IMR-90 (cell line): Measurements from ENCODE around the gene LAMA3. TPM values are rescaled to one million over a fixed set of nuclear protein-coding genes. Genes with fewer than 3 reads are reported as not detected.

Experiments used
- ATAC-seq: fragments of 200-7000 bp; cut with Tn5 transposase; 2 replicates; pipeline ENCODE4 v1.9.1; 2020; ENCODE audit warnings: low read depth, mild to moderate bottlenecking, moderate library complexity
- BruUV-seq: library from RNA; stranded (reverse); fragments of 400-500 nt; replicated peaks from 2 replicates; lab custom pipeline; 2021; lab: Mats Ljungman, UMichigan
- CTCF ChIA-PET: fragments of 300-600 bp; formaldehyde crosslinking; extraction: SDS; loops from one replicate; lab custom pipeline; 2021; ENCODE audit warnings: antibody characterized with exemption; lab: Yijun Ruan, JAX
- POLR2A ChIA-PET: fragments of 300-600 bp; sonication (Branson Sonifier 250); formaldehyde crosslinking; loops from one replicate; lab custom pipeline; 2022; ENCODE audit warnings: antibody characterized with exemption; ENCODE audit not compliant: unreplicated experiment; lab: Charles Lee
- DNase-seq: peaks from one replicate; pipeline ENCODE4 v3.0.0; 2013
- H2AFZ ChIP-seq: replicated peaks from 2 replicates; pipeline ENCODE3; 2013; ENCODE audit warnings: low read length, mild to moderate bottlenecking; ENCODE audit not compliant: poor library complexity
- H2AK5ac ChIP-seq: 2 replicates; pipeline ENCODE4 v1.6.1; 2013; ENCODE audit warnings: low read depth, low read length, inconsistent platforms
- H2AK9ac ChIP-seq: replicated peaks from 2 replicates; pipeline ENCODE3; 2013; ENCODE audit warnings: mild to moderate bottlenecking, low read depth, low read length, moderate library complexity; ENCODE audit not compliant: poor library complexity
- H2BK120ac ChIP-seq: 2 replicates; pipeline ENCODE4 v1.6.1; 2013; ENCODE audit warnings: low read depth, low read length, inconsistent platforms
- H2BK15ac ChIP-seq: 3 replicates; pipeline ENCODE4 v1.6.1; 2013; ENCODE audit warnings: low read depth, low read length, inconsistent platforms
- H2BK20ac ChIP-seq: 2 replicates; pipeline ENCODE4 v1.6.1; 2013; ENCODE audit warnings: low read depth, mild to moderate bottlenecking, inconsistent platforms, low read length, moderate library complexity
- H2BK5ac ChIP-seq: 2 replicates; pipeline ENCODE4 v1.6.1; 2013; ENCODE audit warnings: mild to moderate bottlenecking, low read depth, low read length, inconsistent platforms; ENCODE audit not compliant: poor library complexity, severe bottlenecking
- H3K14ac ChIP-seq: replicated peaks from 2 replicates; pipeline ENCODE4 v1.6.1; 2013; ENCODE audit warnings: low read depth, low read length, inconsistent platforms
- H3K18ac ChIP-seq: 2 replicates; pipeline ENCODE4 v1.6.1; 2013; ENCODE audit warnings: low read depth, low read length, control low read depth
- H3K23ac ChIP-seq: 2 replicates; pipeline ENCODE4 v1.6.1; 2013; ENCODE audit warnings: low read depth, low read length, inconsistent platforms
- H3K27ac ChIP-seq: 2 replicates; pipeline ENCODE4 v1.5.1; 2013; ENCODE audit warnings: mild to moderate bottlenecking, control low read depth, low read length; ENCODE audit not compliant: insufficient read depth
- H3K27me3 ChIP-seq: 2 replicates; pipeline ENCODE4 v1.6.1; 2013; ENCODE audit warnings: low read length; ENCODE audit not compliant: control insufficient read depth, insufficient read depth
- H3K36me3 ChIP-seq: 2 replicates; pipeline ENCODE4 v1.6.1; 2013; ENCODE audit warnings: low read length, mixed read lengths; ENCODE audit not compliant: control insufficient read depth, insufficient read depth
- H3K4ac ChIP-seq: 2 replicates; pipeline ENCODE4 v1.6.1; 2013; ENCODE audit warnings: low read depth, low read length, inconsistent platforms
- H3K4me1 ChIP-seq: 2 replicates; pipeline ENCODE4 v1.6.1; 2013; ENCODE audit warnings: low read length, mixed read lengths; ENCODE audit not compliant: control insufficient read depth, insufficient read depth
- H3K4me2 ChIP-seq: 2 replicates; pipeline ENCODE4 v1.6.1; 2013; ENCODE audit warnings: low read depth, mild to moderate bottlenecking, control low read depth, low read length, moderate library complexity
- H3K4me3 ChIP-seq: 2 replicates; pipeline ENCODE4 v1.5.1; 2013; ENCODE audit warnings: low read depth, mild to moderate bottlenecking, control low read depth, low read length, moderate library complexity; ENCODE audit not compliant: insufficient read depth
- H3K56ac ChIP-seq: 2 replicates; pipeline ENCODE4 v1.6.1; 2013; ENCODE audit warnings: low read length, inconsistent platforms; ENCODE audit not compliant: insufficient read depth; ENCODE audit errors: extremely low read depth
- H3K79me1 ChIP-seq, 2 experiments: 2 replicates each; pipeline ENCODE4 v1.6.1; 2013; ENCODE audit warnings: low read length in 2 of 2, inconsistent platforms in 1 of 2, low read depth in 1 of 2
- H3K9ac ChIP-seq: 2 replicates; pipeline ENCODE4 v1.6.1; 2013; ENCODE audit warnings: low read depth, low read length, control low read depth
- H3K9me1 ChIP-seq: 2 replicates; pipeline ENCODE4 v1.6.1; 2013; ENCODE audit warnings: low read length, inconsistent platforms; ENCODE audit not compliant: insufficient read depth
- H3K9me3 ChIP-seq: 2 replicates; pipeline ENCODE4 v1.6.1; 2013; ENCODE audit warnings: low read length; ENCODE audit not compliant: control insufficient read depth, insufficient read depth
- H4K20me1 ChIP-seq: 2 replicates; pipeline ENCODE4 v1.6.1; 2013; ENCODE audit warnings: low read length, inconsistent platforms; ENCODE audit not compliant: insufficient read depth
- H4K5ac ChIP-seq: 2 replicates; pipeline ENCODE4 v1.6.1; 2013; ENCODE audit warnings: mild to moderate bottlenecking, low read depth, low read length, control low read depth
- H4K8ac ChIP-seq, 2 experiments: 2 replicates each; pipeline ENCODE4 v1.6.1; 2013; ENCODE audit warnings: low read depth in 2 of 2, low read length in 2 of 2, control low read depth in 1 of 2, inconsistent platforms in 1 of 2
- H4K91ac ChIP-seq: 2 replicates; pipeline ENCODE4 v1.6.1; 2013; ENCODE audit warnings: low read depth, low read length, inconsistent platforms; ENCODE audit not compliant: insufficient read depth
- BHLHE40 ChIP-seq: fragments of 150-350 bp; IDR thresholded peaks from 2 replicates; pipeline ENCODE4 v1.6.1; 2016; ENCODE audit warnings: mild to moderate bottlenecking, low read depth, low read length
- CEBPB ChIP-seq: IDR thresholded peaks from 2 replicates; pipeline ENCODE4 v1.6.1; 2012; ENCODE audit warnings: low read depth, low read length, improper control_type of control experiment
- FOS ChIP-seq: fragments of 150-350 bp; IDR thresholded peaks from 2 replicates; pipeline ENCODE4 v1.6.1; 2016; ENCODE audit warnings: low read depth, low read length
- MXI1 ChIP-seq: IDR thresholded peaks from 2 replicates; pipeline ENCODE4 v1.6.1; 2012; ENCODE audit warnings: low read depth, mild to moderate bottlenecking, low read length, moderate library complexity, borderline replicate concordance
- RAD21 ChIP-seq: IDR thresholded peaks from 2 replicates; pipeline ENCODE4 v1.6.1; 2012; ENCODE audit warnings: low read length, improper control_type of control experiment
- WGBS, 2 experiments: methylation state at CpG; one replicate each; pipeline versions ENCODE4 v1.1.5 to v1.1.7; 2013; ENCODE audit warnings: missing lambda C conversion rate in 2 of 2; ENCODE audit not compliant: insufficient read length in 1 of 2; ENCODE audit errors: extremely low coverage in 2 of 2; 5-methylcytosine and 5-hydroxymethylcytosine counted together
- dilution Hi-C: fragments of 300-500 bp; cut with HindIII; formaldehyde crosslinking; loops from one replicate; pipeline ENCODE4 v1.14.3; 2018; ENCODE audit warnings: low sequenced_read_pairs; ENCODE audit not compliant: unreplicated experiment
- in situ Hi-C: fragments of 300-500 bp; cut with MboI; formaldehyde crosslinking; loops from 3 replicates; pipeline ENCODE4 v1.14.3; 2019; ENCODE audit warnings: low sequenced_read_pairs, inconsistent platforms, mixed read lengths
- intact Hi-C: fragments of 100-400 bp; cut with micrococcal nuclease; formaldehyde crosslinking; loops from 2 replicates; pipeline ENCODE4 v1.10.0; 2022
- polyA plus RNA-seq, 3 experiments: library from polyadenylated mRNA; depleted of rRNA; stranded (reverse); fragments of >200 nt; gene quantifications; 2 replicates each; pipeline ENCODE4 v1.2.3, GENCODE V29; 2012; ENCODE audit warnings: low replicate concordance in 1 of 3
- total RNA-seq: library from RNA; depleted of rRNA; stranded (reverse); fragments of >200 nt; gene quantifications from 2 replicates; pipeline ENCODE4 v1.2.3, GENCODE V29; 2012

Gene LAMA3
- total and polyA plus RNA-seq, 2 of the 4 experiments (the other 2 are of a cell fraction) = 0.18 to 0.19 TPM

- no peak overlapping the region for H3K18ac ChIP-seq
- no peak overlapping the region for H3K56ac ChIP-seq
- H2BK15ac ChIP-seq = no peak overlapping the region
- H2AFZ ChIP-seq = no peak overlapping the region
- no peak overlapping the region for H3K14ac ChIP-seq
- H3K9me3 ChIP-seq = no peaks in the 10 kb centered on the region
- no peak overlapping the region for H2AK9ac ChIP-seq
- H4K20me1 ChIP-seq = no peaks in the 10 kb centered on the region
- DNase-seq (peak; percentile 77), ATAC-seq (peak; percentile 66)
- H3K4me3 ChIP-seq = no peak overlapping the region
- H3K4me1 ChIP-seq = no peaks in the 10 kb centered on the region; the same call in none of the 2 replicates
- dilution Hi-C loops = no loop called here
- POLR2A ChIA-PET = no interaction called here
- intact Hi-C loops = no loop called here
- H4K8ac ChIP-seq = no peak overlapping the region
- H3K4ac ChIP-seq = no peak overlapping the region
- H3K27ac ChIP-seq = no peak overlapping the region
- no peak overlapping the region for H2BK20ac ChIP-seq
- H2BK120ac ChIP-seq = no peak overlapping the region
- H3K27me3 ChIP-seq = peaks cover 11% of the 10 kb centered on the region
- H4K5ac ChIP-seq = no peak overlapping the region
- H3K36me3 ChIP-seq = no peaks in the 10 kb centered on the region
- H2BK5ac ChIP-seq = no peak overlapping the region
- H4K91ac ChIP-seq = no peak overlapping the region
- no peaks in the 10 kb centered on the region for H3K79me1 ChIP-seq
- H3K9me1 ChIP-seq = no peaks in the 10 kb centered on the region
- no peak overlapping the region for H3K23ac ChIP-seq
- H2AK5ac ChIP-seq = no peak overlapping the region
- TF ChIP-seq BHLHE40 = no peak
- no peak for TF ChIP-seq MXI1
- TF ChIP-seq FOS = no peak
- no peak for TF ChIP-seq RAD21
- TF ChIP-seq CEBPB = peak; percentile 90
- BruUV-seq = no TSS peak
- no peak overlapping the region for H3K9ac ChIP-seq
- no peak overlapping the region for H3K4me2 ChIP-seq
- CTCF ChIA-PET = no interaction called here
- in situ Hi-C loops = no loop called here
- no CpG with 5 or more reads among the region's 6 CpGs for WGBS, 2 experiments
Observed at GRCh38 chr18:23650968-23651927, 38.0 kb upstream of the LAMA3 start.
